H1 (cell line): ENCODE data around the gene PLA2R1. TPM values are rescaled to one million over a fixed set of nuclear protein-coding genes. Genes with fewer than 3 reads are reported as not detected.

Experiments
- CTCF ChIA-PET: fragments of 300-600 bp; sonication (Branson Sonifier 250); formaldehyde crosslinking; loops from one replicate; lab custom pipeline; 2021; ENCODE audit not compliant: partially characterized antibody; lab: Charles Lee
- POLR2A ChIA-PET: fragments of 300-600 bp; sonication (Branson Sonifier 250); formaldehyde crosslinking; loops from one replicate; lab custom pipeline; 2021; ENCODE audit warnings: inconsistent platforms; ENCODE audit not compliant: partially characterized antibody; lab: Charles Lee
- DNase-seq, 2 experiments: peaks; one replicate each; pipeline versions ENCODE4 v3.0.0 to v3.0.0-alpha.2; 2010 to 2022; ENCODE audit warnings: low spot score in 2 of 2, low read depth in 1 of 2, mixed read lengths in 1 of 2
- FAIRE-seq: peaks from 2 replicates; lab custom pipeline; 2011; peaks lifted over from hg19 to GRCh38; lab: Jason Lieb, UNC
- H2AFZ ChIP-seq: 2 replicates; pipeline ENCODE4 v1.8.1; 2012; ENCODE audit warnings: low read length, inconsistent platforms
- H2AK5ac ChIP-seq: 2 replicates; pipeline ENCODE4 v1.6.1; 2013; ENCODE audit warnings: low read depth, low read length
- H2BK120ac ChIP-seq: replicated peaks from 2 replicates; pipeline ENCODE3; 2013; ENCODE audit warnings: low read depth, low read length, inconsistent platforms
- H2BK12ac ChIP-seq: 2 replicates; pipeline ENCODE4 v1.6.1; 2013; ENCODE audit warnings: low read depth, low read length
- H2BK15ac ChIP-seq: 2 replicates; pipeline ENCODE4 v1.6.1; 2013; ENCODE audit warnings: low read length
- H2BK20ac ChIP-seq: 2 replicates; pipeline ENCODE4 v1.6.1; 2013; ENCODE audit warnings: low read length
- H2BK5ac ChIP-seq: 2 replicates; pipeline ENCODE4 v1.6.1; 2013; ENCODE audit warnings: low read depth, low read length
- H3K14ac ChIP-seq: 2 replicates; pipeline ENCODE4 v1.6.1; 2013; ENCODE audit warnings: inconsistent platforms; ENCODE audit not compliant: insufficient read length
- H3K18ac ChIP-seq: 2 replicates; pipeline ENCODE4 v1.6.1; 2013; ENCODE audit warnings: low read length; ENCODE audit errors: extremely low read depth
- H3K23ac ChIP-seq: 2 replicates; pipeline ENCODE4 v1.6.1; 2013; ENCODE audit warnings: inconsistent platforms; ENCODE audit not compliant: insufficient read length
- H3K23me2 ChIP-seq: 2 replicates; pipeline ENCODE4 v1.6.1; 2013; ENCODE audit warnings: low read depth, low read length
- H3K27ac ChIP-seq: 2 replicates; pipeline ENCODE4 v1.6.1; 2011; ENCODE audit warnings: low read depth, low read length, inconsistent platforms
- H3K27me3 ChIP-seq, 4 experiments: replicated peaks in 1 of 4; 1 replicate in 1 of 4; 2 replicates in 3 of 4; pipeline versions ENCODE4 v1.6.1 to v1.8.1; 2011 to 2013; ENCODE audit warnings: low read length in 3 of 4, mild to moderate bottlenecking in 3 of 4, inconsistent platforms in 2 of 4, mixed read lengths in 2 of 4, moderate library complexity in 1 of 4; ENCODE audit not compliant: control insufficient read depth in 3 of 4, insufficient read depth in 3 of 4; ENCODE audit errors: extremely low read depth in 1 of 4
- H3K36me3 ChIP-seq, 4 experiments: 2 replicates each; pipeline versions ENCODE4 v1.6.1 to v1.8.1; 2011 to 2013; ENCODE audit warnings: mild to moderate bottlenecking in 4 of 4, low read length in 3 of 4, moderate library complexity in 2 of 4, control low read depth in 1 of 4, inconsistent platforms in 1 of 4; ENCODE audit not compliant: insufficient read depth in 4 of 4, control insufficient read depth in 2 of 4
- H3K4ac ChIP-seq: replicated peaks from 2 replicates; pipeline ENCODE3; 2013; ENCODE audit warnings: low read length, low read depth, mixed read lengths, inconsistent platforms; ENCODE audit not compliant: insufficient read length
- H3K4me1 ChIP-seq, 4 experiments: replicated peaks in 1 of 4; 1 replicate in 1 of 4; 2 replicates in 3 of 4; pipeline versions ENCODE4 v1.6.1 to v1.8.1; 2011 to 2013; ENCODE audit warnings: low read length in 3 of 4, inconsistent platforms in 2 of 4, mixed read lengths in 1 of 4; ENCODE audit not compliant: insufficient read depth in 4 of 4, control insufficient read depth in 3 of 4
- H3K4me2 ChIP-seq, 2 experiments: 2 replicates each; pipeline versions ENCODE4 v1.6.1 to v1.8.1; 2011 to 2013; ENCODE audit warnings: low read depth in 2 of 2, low read length in 2 of 2, control low read depth in 1 of 2, inconsistent platforms in 1 of 2, mild to moderate bottlenecking in 1 of 2; ENCODE audit not compliant: insufficient read depth in 1 of 2
- H3K4me3 ChIP-seq, 4 experiments: fragments of 200-600, 300-600 bp in 1 of 4; sonication (generic), shearing (Covaris generic), sonication (Bioruptor Twin) in 1 of 4; 2 replicates each; pipeline versions ENCODE4 v1.5.1 to v1.8.1; 2011 to 2016; ENCODE audit warnings: low read length in 4 of 4, low read depth in 3 of 4, control low read depth in 2 of 4, inconsistent platforms in 2 of 4, mild to moderate bottlenecking in 2 of 4, mixed read lengths in 1 of 4, moderate library complexity in 1 of 4; ENCODE audit not compliant: insufficient read depth in 2 of 4; ENCODE audit errors: extremely low read depth in 1 of 4
- H3K56ac ChIP-seq: replicated peaks from 2 replicates; pipeline ENCODE3; 2013; ENCODE audit warnings: low read depth, mild to moderate bottlenecking, mixed read lengths, low read length, inconsistent platforms; ENCODE audit not compliant: insufficient read length
- H3K79me1 ChIP-seq: 2 replicates; pipeline ENCODE4 v1.6.1; 2013; ENCODE audit warnings: low read depth, low read length, control low read depth
- H3K79me2 ChIP-seq, 2 experiments: 2 replicates each; pipeline versions ENCODE4 v1.6.1 to v1.8.1; 2012 to 2013; ENCODE audit warnings: low read length in 2 of 2, mild to moderate bottlenecking in 2 of 2, inconsistent platforms in 1 of 2; ENCODE audit not compliant: insufficient read depth in 2 of 2, control insufficient read depth in 1 of 2
- H3K9ac ChIP-seq, 4 experiments: replicated peaks in 1 of 4; 1 replicate in 1 of 4; 2 replicates in 3 of 4; pipeline versions ENCODE4 v1.6.1 to v1.8.1; 2011 to 2013; ENCODE audit warnings: low read depth in 3 of 4, low read length in 3 of 4, control low read depth in 2 of 4, mild to moderate bottlenecking in 2 of 4, moderate library complexity in 2 of 4, inconsistent platforms in 1 of 4; ENCODE audit errors: extremely low read depth in 1 of 4
- H3K9me3 ChIP-seq, 2 experiments: 2 replicates each; pipeline versions ENCODE4 v1.6.1 to v1.8.1; 2012 to 2013; ENCODE audit warnings: mild to moderate bottlenecking in 2 of 2, moderate library complexity in 2 of 2, control low read depth in 1 of 2, inconsistent platforms in 1 of 2, low read depth in 1 of 2, low read length in 1 of 2, mixed read lengths in 1 of 2; ENCODE audit not compliant: insufficient read depth in 2 of 2
- H4K20me1 ChIP-seq, 2 experiments: replicated peaks in 1 of 2; 2 replicates each; pipeline versions ENCODE3 to v1.8.1; 2011 to 2013; ENCODE audit warnings: inconsistent platforms in 2 of 2, low read length in 2 of 2, mild to moderate bottlenecking in 1 of 2; ENCODE audit not compliant: insufficient read depth in 2 of 2, control insufficient read depth in 1 of 2
- H4K5ac ChIP-seq: 2 replicates; pipeline ENCODE4 v1.6.1; 2013; ENCODE audit warnings: low read length, low read depth, mixed read lengths, inconsistent platforms; ENCODE audit not compliant: insufficient read length
- H4K8ac ChIP-seq: 2 replicates; pipeline ENCODE4 v1.8.0; 2013; ENCODE audit warnings: mild to moderate bottlenecking, moderate library complexity, low read length, inconsistent platforms; ENCODE audit not compliant: insufficient read depth; ENCODE audit errors: extremely low read depth
- H4K91ac ChIP-seq: replicated peaks from 2 replicates; pipeline ENCODE3; 2013; ENCODE audit warnings: low read length, mixed read lengths, inconsistent platforms; ENCODE audit not compliant: insufficient read length
- BACH1 ChIP-seq: IDR thresholded peaks from 2 replicates; pipeline ENCODE4 v1.6.1; 2012; ENCODE audit warnings: low read length, improper control_type of control experiment
- CHD1 ChIP-seq: IDR thresholded peaks from 2 replicates; pipeline ENCODE4 v1.6.1; 2012; ENCODE audit warnings: low read depth, low read length, improper control_type of control experiment
- JUN ChIP-seq: IDR thresholded peaks from 2 replicates; pipeline ENCODE4 v1.6.1; 2011; ENCODE audit warnings: low read depth, mild to moderate bottlenecking, improper control_type of control experiment, low read length
- KDM1A ChIP-seq: fragments of 200-600, 300-600 bp; sonication (generic); IDR thresholded peaks from 2 replicates; pipeline ENCODE4 v1.7.1; 2016; ENCODE audit warnings: mild to moderate bottlenecking, low read length, borderline replicate concordance
- KDM5A ChIP-seq: fragments of 200-600 bp; IDR thresholded peaks from 2 replicates; pipeline ENCODE4 v1.7.1; 2012; ENCODE audit warnings: mild to moderate bottlenecking, low read length, inconsistent platforms, mixed read lengths
- NRF1 ChIP-seq: IDR thresholded peaks from 2 replicates; pipeline ENCODE4 v1.6.1; 2011; ENCODE audit warnings: mild to moderate bottlenecking, low read depth, low read length, improper control_type of control experiment
- RNF2 ChIP-seq: fragments of 200-900, 300-1000 bp; sonication (generic); IDR thresholded peaks from 2 replicates; pipeline ENCODE4 v1.7.1; 2016; ENCODE audit warnings: borderline replicate concordance, low read depth, mild to moderate bottlenecking, antibody characterized with exemption, low read length; ENCODE audit not compliant: poor library complexity, severe bottlenecking; ENCODE audit errors: missing control alignments
- SIRT6 ChIP-seq: IDR thresholded peaks from one replicate; pipeline ENCODE4 v1.7.1; 2012; ENCODE audit warnings: low read length, inconsistent platforms
- polyA plus RNA-seq, 7 experiments: library from polyadenylated mRNA; depleted of rRNA in 3 of 7; stranded (reverse) in 5 of 7; unstranded in 2 of 7; fragments of >200 nt in 5 of 7; fragments of 200-250 nt in 2 of 7; gene quantifications; 1 replicate in 5 of 7; 2 replicates in 1 of 7; 4 replicates in 1 of 7; pipeline versions ENCODE4 v1.2.1 to v1.2.3, GENCODE V29; 2011 to 2013; ENCODE audit warnings: missing spikeins in 2 of 7, mixed read lengths in 2 of 7
- total RNA-seq: library from RNA; stranded (reverse); fragmentation: NEBNext Ultra II Directional; extraction: Animal tissue kit (Norgen Biotek cat#: 25700); gene quantifications from 2 replicates; pipeline ENCODE4 v1.2.1, GENCODE V29; 2021

PLA2R1 gene
- total and polyA plus RNA-seq, 2 of the 8 experiments (the other 6 are each of a cell fraction or from before 2014, with no cell fraction given), result 0.65 to 1.5 TPM

DNA sequence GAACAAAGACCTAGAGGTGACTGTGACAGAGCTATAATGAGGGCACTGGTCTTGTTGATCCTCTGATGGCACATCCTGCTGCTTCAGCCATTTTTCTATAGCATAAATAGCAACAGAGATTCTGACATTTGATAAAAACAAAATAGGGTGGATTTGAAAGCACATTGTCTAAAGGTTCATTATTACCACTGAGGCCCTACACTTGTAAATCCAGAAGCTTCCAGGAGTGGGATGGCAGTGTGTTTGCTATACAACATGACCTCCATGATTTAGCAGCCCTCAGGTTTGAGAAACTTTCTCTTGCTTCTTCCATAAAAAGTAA is 171.2 kb downstream of the PLA2R1 start:
- no peak overlapping the region for H2BK12ac ChIP-seq

More for the DNA sequence above, 171.2 kb downstream of the PLA2R1 start:
- Histone ChIP-seq H3K4me3 (no peak overlapping the region), H3K4me1 (0 out of 7 replicates have a peak, but pooled peaks cover 0 to 2% (median 0%) of the 10 kb centered on the region in 4 experiments), H2AFZ (no peak overlapping the region), H3K27me3 (no peaks in the 10 kb centered on the region), H3K4me2 (no peak overlapping the region), H3K56ac (no peak overlapping the region), H3K36me3 (no peaks in the 10 kb centered on the region), H2BK120ac (no peak overlapping the region), H4K91ac (no peak overlapping the region), H3K79me1 (no peaks in the 10 kb centered on the region), H2BK5ac (no peak overlapping the region), H2BK20ac (no peak overlapping the region), H3K27ac (no peak overlapping the region), H3K79me2 (no peaks in the 10 kb centered on the region), H3K14ac (no peak overlapping the region), H2BK15ac (no peak overlapping the region), H4K8ac (no peak overlapping the region), H3K9me3 (no peaks in the 10 kb centered on the region), H3K18ac (no peak overlapping the region), H4K5ac (no peak overlapping the region), H3K4ac (no peak overlapping the region), H4K20me1 (no peaks in the 10 kb centered on the region), H3K9ac (no peak overlapping the region), H3K23me2 (no peaks in the 10 kb centered on the region), H3K23ac (no peak overlapping the region), H2AK5ac (no peak overlapping the region)
- TF ChIP-seq JUN, result no peak
- TF ChIP-seq CHD1, result no peak
- TF ChIP-seq KDM5A, result no peak
- no peak for TF ChIP-seq NRF1
- no peak for TF ChIP-seq BACH1
- no peak for TF ChIP-seq KDM1A
- no peak for TF ChIP-seq SIRT6
- no peak for TF ChIP-seq RNF2
- FAIRE-seq, result no peak
- CTCF ChIA-PET, result interaction anchor here (0.8 to 1.2 kb wide), 3 partner anchors 11 to 83 kb away, joined by 3 read pairs; no protein-coding TSS in a partner anchor
- POLR2A ChIA-PET, result no interaction called here
- DNase-seq, result no peak
